ENCODE measurements around the gene ABCG2.

DNA sequence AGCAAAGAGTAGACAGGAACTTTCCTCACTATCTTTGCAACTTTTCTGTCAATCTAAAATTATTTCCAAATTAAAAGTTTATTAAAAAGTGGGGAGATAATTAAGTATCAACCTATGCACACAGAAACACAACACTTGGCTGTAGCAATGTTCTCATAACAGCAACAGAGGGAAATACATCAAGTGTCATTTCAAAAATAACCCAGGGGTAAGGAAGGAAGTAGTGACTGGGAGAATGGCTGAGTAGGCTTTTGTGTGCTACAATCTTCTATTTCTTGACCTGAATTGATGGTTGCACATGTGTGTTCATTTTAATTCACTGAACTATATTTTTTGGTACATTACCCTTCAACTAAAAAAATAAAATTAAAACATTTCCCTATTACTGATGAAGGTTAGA lies 67.5 kb downstream of the ABCG2 start:
- no peak for TF ChIP-seq ZNF121 (CRISPR knock-in tag; IDR thresholded peaks at IDR 0.05)
- no peak for TF ChIP-seq FOXJ3 (CRISPR knock-in tag; IDR thresholded peaks at IDR 0.05; ENCODE audit: borderline replicate concordance)

All from WTC11 (cell line).